Measurements from ENCODE around the gene SNTB2. TPM values are rescaled to one million over a fixed set of nuclear protein-coding genes. Genes with fewer than 3 reads are reported as not detected.

The SNTB2 gene
- total and polyA plus RNA-seq, 2 donors (not counting 3 experiments of a cell fraction or from before 2014, with no cell fraction given) = 24.9 to 73.7 TPM

GRCh38 chr16:69234460-69234859 is 47.5 kb downstream of the SNTB2 start:
- ChIA-PET POLR2A (no interaction called here), CTCF (interaction anchor here (1.0 to 2.0 kb wide), 5 partner anchors 9 to 387 kb away, joined by 3 to 6 read pairs (median 3); no protein-coding TSS in a partner anchor)
- Histone ChIP-seq H3K9me3 (replicated peaks; ENCODE audit: control insufficient read depth, insufficient read depth, low read length) (no peaks in the 10 kb centered on the region), H3K4me1 (ENCODE audit: control insufficient read depth, extremely low read depth, insufficient read depth, low read length) (peaks cover 16% of the 10 kb centered on the region), H3K9me1 (replicated peaks; ENCODE audit: control insufficient read depth, extremely low read depth, insufficient read depth, low read length) (no peaks in the 10 kb centered on the region), H3K9ac (replicated peaks; ENCODE audit: extremely low read depth, insufficient read depth, low read length) (no peak overlapping the region), H4K20me1 (replicated peaks; ENCODE audit: control insufficient read depth, extremely low read depth, insufficient read depth, low read length) (no peaks in the 10 kb centered on the region), H3K4me2 (ENCODE audit: insufficient read depth, low read length) (no peak overlapping the region), H3K4me3 (replicated peaks in 1 of 3; ENCODE audit: insufficient read depth in 1 of 3, low read depth in 1 of 3, low read length in 3 of 3) (no peak overlapping the region), H2AFZ (ENCODE audit: low read depth, low read length) (no peak overlapping the region), H3K27me3 (ENCODE audit: control insufficient read depth in 2 of 2, insufficient read depth in 2 of 2, low read length in 2 of 2) (no peaks in the 10 kb centered on the region), H3K79me2 (ENCODE audit: control insufficient read depth, insufficient read depth, low read length) (peaks cover 71% of the 10 kb centered on the region), H3K27ac (ENCODE audit: insufficient read depth, low read depth, low read length) (no peak overlapping the region), H3K36me3 (ENCODE audit: control insufficient read depth in 2 of 2, extremely low read depth in 1 of 2, insufficient read depth in 2 of 2, low read length in 2 of 2) (no peaks in the 10 kb centered on the region)
- BruUV-seq (replicated peaks) = no TSS peak
- DNase-seq (ENCODE audit: low read depth, low spot score) = no peak
- TF ChIP-seq MAX (IDR thresholded peaks at IDR 0.05; ENCODE audit: insufficient read depth, insufficient read length) (no peak), FOS (IDR thresholded peaks at IDR 0.05; ENCODE audit: borderline replicate concordance, insufficient read depth, low read length) (no peak), GATA2 (IDR thresholded peaks at IDR 0.05; ENCODE audit: insufficient read depth, insufficient read length, low read depth, low read length) (no peak), MYC (IDR thresholded peaks at IDR 0.05; ENCODE audit: low read depth, low read length) (no peak), JUN (IDR thresholded peaks at IDR 0.05; ENCODE audit: borderline replicate concordance, insufficient read depth, insufficient read length, low read depth) (no peak), POLR2A (IDR thresholded peaks at IDR 0.05; ENCODE audit: low read depth, low read length) (no peak), EZH2 (IDR thresholded peaks at IDR 0.05; ENCODE audit: borderline replicate concordance, low read depth, low read length, severe bottlenecking) (no peak), POLR2AphosphoS5 (IDR thresholded peaks at IDR 0.05; ENCODE audit: insufficient read depth, low read depth, low read length) (no peak), CTCF (IDR thresholded peaks at IDR 0.05; ENCODE audit: extremely low read depth in 1 of 2, insufficient read depth in 1 of 2, low read depth in 1 of 2, low read length in 2 of 2) (no peak)
- no peak for FAIRE-seq
- dilution Hi-C loops (cut with MboI; ENCODE audit: extremely low pct_ligation_motif_present, low sequenced_read_pairs) = no loop called here
- intact Hi-C loops (cut with micrococcal nuclease) = no loop called here

All from endothelial cell of umbilical vein (primary cell).